WTC11 (cell line): ENCODE data around the gene PLXDC2. TPM values are rescaled to one million over a fixed set of nuclear protein-coding genes. Genes with fewer than 3 reads are reported as not detected.
A peak's percentile ranks its signal among the peaks of the same experiment; 100 is the strongest.

Experiments used
- ATAC-seq: fragments of 200-7000 bp; cut with Tn5 transposase; 2 replicates; pipeline ENCODE4 v1.10.0; 2021; ENCODE audit warnings: mild to moderate bottlenecking, moderate library complexity
- CTCF ChIA-PET: fragments of 300-600 bp; sonication (Branson Sonifier 250); formaldehyde crosslinking; loops from one replicate; lab custom pipeline; 2021; ENCODE audit warnings: antibody characterized with exemption; lab: Charles Lee
- POLR2A ChIA-PET: fragments of 350-600 bp; sonication (Branson Sonifier 250); formaldehyde crosslinking; loops from one replicate; lab custom pipeline; 2021; ENCODE audit warnings: antibody characterized with exemption; lab: Charles Lee
- DNase-seq: peaks from one replicate; pipeline ENCODE4 v3.0.0; 2021; ENCODE audit warnings: low spot score
- H3K27ac Mint-ChIP-seq: 2 replicates; pipeline ENCODE4 v1.8.0; 2021; ENCODE audit warnings: mixed read lengths
- H3K27me3 Mint-ChIP-seq: 2 replicates; pipeline ENCODE4 v1.8.0; 2021; ENCODE audit warnings: low read depth, mild to moderate bottlenecking, moderate library complexity, mixed read lengths
- H3K36me3 Mint-ChIP-seq: 2 replicates; pipeline ENCODE4 v1.8.0; 2021; ENCODE audit warnings: mixed read lengths
- H3K4me1 Mint-ChIP-seq: 2 replicates; pipeline ENCODE4 v1.8.0; 2022; ENCODE audit warnings: mixed read lengths
- H3K4me3 Mint-ChIP-seq: 2 replicates; pipeline ENCODE4 v1.8.0; 2021; ENCODE audit warnings: mild to moderate bottlenecking, moderate library complexity, mixed read lengths
- H3K9me3 Mint-ChIP-seq: 2 replicates; pipeline ENCODE4 v1.8.0; 2021; ENCODE audit warnings: mixed read lengths
- ATF1 ChIP-seq: sonication (generic); formaldehyde crosslinking; IDR thresholded peaks from 2 replicates; pipeline ENCODE4 v1.8.1; 2023; ENCODE audit warnings: mild to moderate bottlenecking, moderate library complexity, missing genetic modification reagents
- ATF2 ChIP-seq: sonication (generic); formaldehyde crosslinking; IDR thresholded peaks from 2 replicates; pipeline ENCODE4 v1.8.1; 2022; ENCODE audit warnings: low read depth, missing genetic modification reagents, borderline replicate concordance
- CBFB ChIP-seq: sonication (generic); formaldehyde crosslinking; IDR thresholded peaks from 2 replicates; pipeline ENCODE4 v1.8.1; 2022; ENCODE audit warnings: mild to moderate bottlenecking, low read depth, missing genetic modification reagents
- CREM ChIP-seq: sonication (generic); formaldehyde crosslinking; IDR thresholded peaks from 2 replicates; pipeline ENCODE4 v1.8.1; 2022; ENCODE audit warnings: mild to moderate bottlenecking, missing genetic modification reagents, moderate library complexity
- ELF4 ChIP-seq: sonication (generic); formaldehyde crosslinking; IDR thresholded peaks from 2 replicates; pipeline ENCODE4 v1.8.1; 2022; ENCODE audit warnings: low read depth, mild to moderate bottlenecking, moderate library complexity, missing genetic modification reagents
- ETV6 ChIP-seq: sonication (generic); formaldehyde crosslinking; IDR thresholded peaks from 2 replicates; pipeline ENCODE4 v1.8.1; 2022; ENCODE audit warnings: mild to moderate bottlenecking, missing genetic modification reagents
- HMGA2 ChIP-seq: fragments of 250-450 bp; sonication (Bioruptor Pico); IDR thresholded peaks from 2 replicates; pipeline ENCODE4 v1.4.0; 2021; ENCODE audit warnings: mild to moderate bottlenecking, moderate library complexity
- JUN ChIP-seq: sonication (generic); formaldehyde crosslinking; IDR thresholded peaks from 2 replicates; pipeline ENCODE4 v1.8.0; 2023; ENCODE audit warnings: mild to moderate bottlenecking, missing genetic modification reagents
- MYBL2 ChIP-seq: sonication (generic); formaldehyde crosslinking; IDR thresholded peaks from 2 replicates; pipeline ENCODE4 v1.8.1; 2023; ENCODE audit warnings: mild to moderate bottlenecking, moderate library complexity, missing genetic modification reagents
- NFE2L1 ChIP-seq: sonication (generic); formaldehyde crosslinking; IDR thresholded peaks from 2 replicates; pipeline ENCODE4 v1.8.1; 2023; ENCODE audit warnings: missing genetic modification reagents
- NR3C1 ChIP-seq: sonication (generic); formaldehyde crosslinking; conservative IDR thresholded peaks from 2 replicates; pipeline ENCODE4 v1.8.1; 2023; ENCODE audit warnings: low read depth, mild to moderate bottlenecking, missing genetic modification reagents
- TCF7 ChIP-seq: sonication (generic); formaldehyde crosslinking; IDR thresholded peaks from 2 replicates; pipeline ENCODE4 v1.8.0; 2022; ENCODE audit warnings: mild to moderate bottlenecking, low read depth, missing genetic modification reagents, moderate library complexity
- TEAD4 ChIP-seq: sonication (generic); formaldehyde crosslinking; IDR thresholded peaks from 2 replicates; pipeline ENCODE4 v1.8.0; 2022; ENCODE audit warnings: mild to moderate bottlenecking, missing genetic modification reagents
- ZMAT4 ChIP-seq: fragments of 250-450 bp; sonication (Bioruptor Pico); IDR thresholded peaks from 2 replicates; pipeline ENCODE4 v1.9.0; 2021; ENCODE audit warnings: mild to moderate bottlenecking
- ZNF121 ChIP-seq: sonication (generic); formaldehyde crosslinking; IDR thresholded peaks from 2 replicates; pipeline ENCODE4 v1.8.0; 2023; ENCODE audit warnings: missing genetic modification reagents
- ZNF263 ChIP-seq: sonication (generic); formaldehyde crosslinking; IDR thresholded peaks from 2 replicates; pipeline ENCODE4 v1.8.1; 2022; ENCODE audit warnings: low read depth, mild to moderate bottlenecking, moderate library complexity, missing genetic modification reagents
- ZNF671 ChIP-seq: fragments of 250-450 bp; sonication (Bioruptor Pico); IDR thresholded peaks from 2 replicates; pipeline ENCODE4 v1.8.0; 2021; ENCODE audit warnings: mild to moderate bottlenecking
- total RNA-seq: library from RNA; stranded (reverse); gene quantifications from 3 replicates; pipeline ENCODE4 v1.2.3, GENCODE V29; 2021
- TF ChIP-seq, protein P1 (sequence below): fragments of 250-450 bp; sonication (Bioruptor Pico); IDR thresholded peaks from 2 replicates; pipeline ENCODE4 v1.9.0; 2021; ENCODE audit warnings: mild to moderate bottlenecking, borderline replicate concordance
- TF ChIP-seq, protein P2 (sequence below): sonication (generic); formaldehyde crosslinking; IDR thresholded peaks from 2 replicates; pipeline ENCODE4 v1.8.1; 2023; ENCODE audit warnings: mild to moderate bottlenecking, missing genetic modification reagents
- TF ChIP-seq, protein P3 (sequence below): sonication (generic); formaldehyde crosslinking; IDR thresholded peaks from 2 replicates; pipeline ENCODE4 v1.8.0; 2023; ENCODE audit warnings: missing genetic modification reagents, mild to moderate bottlenecking, borderline replicate concordance

PLXDC2 gene
- total RNA-seq, 1 experiment from 2014 or later: 31.7 TPM

DNA sequence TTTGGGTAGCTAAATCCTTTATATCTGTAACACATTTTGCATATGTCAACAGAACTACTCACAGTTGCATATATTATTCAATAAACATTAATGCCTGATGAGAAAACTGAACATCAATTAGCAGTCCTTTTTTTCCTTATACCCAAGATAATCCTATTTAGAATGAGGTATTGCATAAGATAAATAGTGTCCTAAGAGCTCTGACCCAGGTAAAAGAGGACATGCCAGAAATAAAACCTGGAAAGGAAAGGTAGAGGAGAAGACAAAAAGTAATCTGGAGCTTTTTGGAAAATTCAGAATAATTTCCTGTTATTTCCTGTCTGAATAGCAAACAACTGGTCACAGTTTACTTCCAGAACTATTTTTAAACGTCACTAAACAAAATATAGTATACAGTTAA lies 204.4 kb downstream of the PLXDC2 start:
- ChIA-PET CTCF (no interaction called here), POLR2A (no interaction called here)
- Mint-ChIP-seq H3K27ac (no peak overlapping the region), H3K36me3 (0 out of 2 replicates have a peak, but pooled peaks cover 4% of the 10 kb centered on the region), H3K27me3 (no peaks in the 10 kb centered on the region), H3K9me3 (no peaks in the 10 kb centered on the region), H3K4me3 (no peak overlapping the region), H3K4me1 (peaks cover 19% of the 10 kb centered on the region)
- no peak for DNase-seq
- ATAC-seq: no peak
- TF ChIP-seq CREM (no peak), TCF7 (CRISPR knock-in tag) (no peak), ATF1 (CRISPR knock-in tag) (no peak), ELF4 (CRISPR knock-in tag) (no peak), MYBL2 (no peak), JUN (CRISPR knock-in tag) (no peak), ZNF121 (CRISPR knock-in tag) (no peak), ZNF263 (no peak)
- TF ChIP-seq, protein P1, sequence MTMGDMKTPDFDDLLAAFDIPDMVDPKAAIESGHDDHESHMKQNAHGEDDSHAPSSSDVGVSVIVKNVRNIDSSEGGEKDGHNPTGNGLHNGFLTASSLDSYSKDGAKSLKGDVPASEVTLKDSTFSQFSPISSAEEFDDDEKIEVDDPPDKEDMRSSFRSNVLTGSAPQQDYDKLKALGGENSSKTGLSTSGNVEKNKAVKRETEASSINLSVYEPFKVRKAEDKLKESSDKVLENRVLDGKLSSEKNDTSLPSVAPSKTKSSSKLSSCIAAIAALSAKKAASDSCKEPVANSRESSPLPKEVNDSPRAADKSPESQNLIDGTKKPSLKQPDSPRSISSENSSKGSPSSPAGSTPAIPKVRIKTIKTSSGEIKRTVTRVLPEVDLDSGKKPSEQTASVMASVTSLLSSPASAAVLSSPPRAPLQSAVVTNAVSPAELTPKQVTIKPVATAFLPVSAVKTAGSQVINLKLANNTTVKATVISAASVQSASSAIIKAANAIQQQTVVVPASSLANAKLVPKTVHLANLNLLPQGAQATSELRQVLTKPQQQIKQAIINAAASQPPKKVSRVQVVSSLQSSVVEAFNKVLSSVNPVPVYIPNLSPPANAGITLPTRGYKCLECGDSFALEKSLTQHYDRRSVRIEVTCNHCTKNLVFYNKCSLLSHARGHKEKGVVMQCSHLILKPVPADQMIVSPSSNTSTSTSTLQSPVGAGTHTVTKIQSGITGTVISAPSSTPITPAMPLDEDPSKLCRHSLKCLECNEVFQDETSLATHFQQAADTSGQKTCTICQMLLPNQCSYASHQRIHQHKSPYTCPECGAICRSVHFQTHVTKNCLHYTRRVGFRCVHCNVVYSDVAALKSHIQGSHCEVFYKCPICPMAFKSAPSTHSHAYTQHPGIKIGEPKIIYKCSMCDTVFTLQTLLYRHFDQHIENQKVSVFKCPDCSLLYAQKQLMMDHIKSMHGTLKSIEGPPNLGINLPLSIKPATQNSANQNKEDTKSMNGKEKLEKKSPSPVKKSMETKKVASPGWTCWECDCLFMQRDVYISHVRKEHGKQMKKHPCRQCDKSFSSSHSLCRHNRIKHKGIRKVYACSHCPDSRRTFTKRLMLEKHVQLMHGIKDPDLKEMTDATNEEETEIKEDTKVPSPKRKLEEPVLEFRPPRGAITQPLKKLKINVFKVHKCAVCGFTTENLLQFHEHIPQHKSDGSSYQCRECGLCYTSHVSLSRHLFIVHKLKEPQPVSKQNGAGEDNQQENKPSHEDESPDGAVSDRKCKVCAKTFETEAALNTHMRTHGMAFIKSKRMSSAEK (CRISPR knock-in tag): no peak
- TF ChIP-seq, protein P2, sequence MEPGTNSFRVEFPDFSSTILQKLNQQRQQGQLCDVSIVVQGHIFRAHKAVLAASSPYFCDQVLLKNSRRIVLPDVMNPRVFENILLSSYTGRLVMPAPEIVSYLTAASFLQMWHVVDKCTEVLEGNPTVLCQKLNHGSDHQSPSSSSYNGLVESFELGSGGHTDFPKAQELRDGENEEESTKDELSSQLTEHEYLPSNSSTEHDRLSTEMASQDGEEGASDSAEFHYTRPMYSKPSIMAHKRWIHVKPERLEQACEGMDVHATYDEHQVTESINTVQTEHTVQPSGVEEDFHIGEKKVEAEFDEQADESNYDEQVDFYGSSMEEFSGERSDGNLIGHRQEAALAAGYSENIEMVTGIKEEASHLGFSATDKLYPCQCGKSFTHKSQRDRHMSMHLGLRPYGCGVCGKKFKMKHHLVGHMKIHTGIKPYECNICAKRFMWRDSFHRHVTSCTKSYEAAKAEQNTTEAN (CRISPR knock-in tag): no peak

GRCh38 chr10:20029523-20029922 lies 213.3 kb downstream of the PLXDC2 start:
- ATAC-seq: no peak
- DNase-seq: no peak
- H3K27me3 Mint-ChIP-seq: no peaks in the 10 kb centered on the region
- H3K9me3 Mint-ChIP-seq: no peaks in the 10 kb centered on the region
- no peak overlapping the region for H3K27ac Mint-ChIP-seq
- ChIA-PET CTCF (no interaction called here), POLR2A (no interaction called here)
- peaks cover 37% of the 10 kb centered on the region for H3K4me1 Mint-ChIP-seq
- H3K36me3 Mint-ChIP-seq: no peaks in the 10 kb centered on the region
- TF ChIP-seq TEAD4 (CRISPR knock-in tag) (no peak), NR3C1 (CRISPR knock-in tag) (no peak), ZNF671 (CRISPR knock-in tag) (no peak), ZMAT4 (CRISPR knock-in tag) (no peak)
- H3K4me3 Mint-ChIP-seq: no peak overlapping the region

DNA sequence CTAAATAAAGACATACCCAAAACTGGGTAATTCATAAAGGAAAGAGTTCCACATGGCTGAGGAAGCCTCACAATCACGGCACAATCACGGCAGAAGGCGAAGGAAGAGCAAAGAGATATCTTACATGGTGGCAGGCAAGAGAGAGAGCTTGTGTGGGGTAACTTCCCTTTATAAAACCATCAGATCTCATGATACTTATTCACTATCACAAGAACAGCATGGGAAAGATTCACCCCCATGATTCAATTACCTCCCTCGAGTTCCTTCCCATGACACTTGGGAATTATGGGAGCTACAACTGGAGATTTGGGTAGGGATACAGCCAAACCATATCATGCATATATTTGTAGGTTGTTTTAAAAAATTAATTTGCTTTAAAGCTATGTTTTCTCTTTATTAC lies 217.2 kb downstream of the PLXDC2 start:
- Mint-ChIP-seq H3K9me3 (no peaks in the 10 kb centered on the region), H3K4me1 (peaks cover 40% of the 10 kb centered on the region), H3K27ac (peak overlapping the region; percentile 75), H3K36me3 (no peaks in the 10 kb centered on the region), H3K4me3 (no peak overlapping the region), H3K27me3 (no peaks in the 10 kb centered on the region)
- DNase-seq (no peak), ATAC-seq (no peak)
- TF ChIP-seq NFE2L1 (CRISPR knock-in tag) (no peak), ETV6 (CRISPR knock-in tag) (no peak)
- ChIA-PET POLR2A (no interaction called here), CTCF (no interaction called here)

- TF ChIP-seq, protein P3, sequence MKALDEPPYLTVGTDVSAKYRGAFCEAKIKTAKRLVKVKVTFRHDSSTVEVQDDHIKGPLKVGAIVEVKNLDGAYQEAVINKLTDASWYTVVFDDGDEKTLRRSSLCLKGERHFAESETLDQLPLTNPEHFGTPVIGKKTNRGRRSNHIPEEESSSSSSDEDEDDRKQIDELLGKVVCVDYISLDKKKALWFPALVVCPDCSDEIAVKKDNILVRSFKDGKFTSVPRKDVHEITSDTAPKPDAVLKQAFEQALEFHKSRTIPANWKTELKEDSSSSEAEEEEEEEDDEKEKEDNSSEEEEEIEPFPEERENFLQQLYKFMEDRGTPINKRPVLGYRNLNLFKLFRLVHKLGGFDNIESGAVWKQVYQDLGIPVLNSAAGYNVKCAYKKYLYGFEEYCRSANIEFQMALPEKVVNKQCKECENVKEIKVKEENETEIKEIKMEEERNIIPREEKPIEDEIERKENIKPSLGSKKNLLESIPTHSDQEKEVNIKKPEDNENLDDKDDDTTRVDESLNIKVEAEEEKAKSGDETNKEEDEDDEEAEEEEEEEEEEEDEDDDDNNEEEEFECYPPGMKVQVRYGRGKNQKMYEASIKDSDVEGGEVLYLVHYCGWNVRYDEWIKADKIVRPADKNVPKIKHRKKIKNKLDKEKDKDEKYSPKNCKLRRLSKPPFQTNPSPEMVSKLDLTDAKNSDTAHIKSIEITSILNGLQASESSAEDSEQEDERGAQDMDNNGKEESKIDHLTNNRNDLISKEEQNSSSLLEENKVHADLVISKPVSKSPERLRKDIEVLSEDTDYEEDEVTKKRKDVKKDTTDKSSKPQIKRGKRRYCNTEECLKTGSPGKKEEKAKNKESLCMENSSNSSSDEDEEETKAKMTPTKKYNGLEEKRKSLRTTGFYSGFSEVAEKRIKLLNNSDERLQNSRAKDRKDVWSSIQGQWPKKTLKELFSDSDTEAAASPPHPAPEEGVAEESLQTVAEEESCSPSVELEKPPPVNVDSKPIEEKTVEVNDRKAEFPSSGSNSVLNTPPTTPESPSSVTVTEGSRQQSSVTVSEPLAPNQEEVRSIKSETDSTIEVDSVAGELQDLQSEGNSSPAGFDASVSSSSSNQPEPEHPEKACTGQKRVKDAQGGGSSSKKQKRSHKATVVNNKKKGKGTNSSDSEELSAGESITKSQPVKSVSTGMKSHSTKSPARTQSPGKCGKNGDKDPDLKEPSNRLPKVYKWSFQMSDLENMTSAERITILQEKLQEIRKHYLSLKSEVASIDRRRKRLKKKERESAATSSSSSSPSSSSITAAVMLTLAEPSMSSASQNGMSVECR (CRISPR knock-in tag): no peak
- TF ChIP-seq CBFB (no peak), HMGA2 (CRISPR knock-in tag) (no peak), ATF2 (CRISPR knock-in tag) (no peak), JUN (CRISPR knock-in tag) (no peak)
- H3K27me3 Mint-ChIP-seq: no peaks in the 10 kb centered on the region
- ATAC-seq: no peak
- no peak overlapping the region for H3K27ac Mint-ChIP-seq
- no peak for DNase-seq
- peaks cover 30% of the 10 kb centered on the region for H3K4me1 Mint-ChIP-seq
- no peaks in the 10 kb centered on the region for H3K9me3 Mint-ChIP-seq
- CTCF ChIA-PET: no interaction called here
- no peak overlapping the region for H3K4me3 Mint-ChIP-seq
- POLR2A ChIA-PET: no interaction called here
- H3K36me3 Mint-ChIP-seq: no peaks in the 10 kb centered on the region
Observed at GRCh38 chr10:20034732-20035131, 218.5 kb downstream of the PLXDC2 start.
